Adrenal gland (tissue), 5 donors: Measurements from ENCODE around the gene CTNS.

ENCODE experiments used
- CTCF ChIP-seq, 6 experiments: fragments of 450-650 bp in 4 of 6; fragments of 200-600 bp in 2 of 6; sonication (generic) in 1 of 6; IDR thresholded peaks; 1 replicate in 5 of 6; 2 replicates in 1 of 6; pipeline versions ENCODE4 v1.5.1 to v1.8.0; 2016 to 2021; ENCODE audit warnings: antibody characterized with exemption in 6 of 6, mild to moderate bottlenecking in 2 of 6, moderate library complexity in 1 of 6
- POLR2A ChIP-seq, 2 donors: fragments of 450-650 bp; IDR thresholded peaks; one replicate each; pipeline ENCODE4 v1.6.1; 2017; ENCODE audit warnings: antibody characterized with exemption in 2 of 2, mild to moderate bottlenecking in 2 of 2, moderate library complexity in 1 of 2
- donor health status: DM: no; HTN: no; CAD: no.

GRCh38 chr17:3603119-3603869, 33.3 kb upstream of the CTNS start:
- TF ChIP-seq CTCF (IDR thresholded peaks at IDR 0.05) (no peak), POLR2A (IDR thresholded peaks at IDR 0.05) (no peak)
